Anterior cingulate cortex (tissue), 58 donors: ENCODE data around the gene SEPSECS.

Source experiments
- DNase-seq, 58 donors: peaks; one replicate each; lab custom pipeline; 2025; lab: John Stamatoyannopoulos, UW

SEPSECS gene

GRCh38 chr4:25159837-25160713 lies at the start of gene SEPSECS:
SEPSECS (minus strand) TSS chr4:25160449; CDS start chr4:25160369, 80 bp downstream.
- peak; percentile 66 to 96 (median 91) for DNase-seq

- no peak for DNase-seq
Measured at GRCh38 chr4:25209702-25210101, 49.5 kb upstream of the SEPSECS start.

- DNase-seq: no peak
Measured at GRCh38 chr4:25207997-25208396, 47.7 kb upstream of the SEPSECS start.

- DNase-seq: no peak
Measured at GRCh38 chr4:25198713-25199112, 38.5 kb upstream of the SEPSECS start.

- DNase-seq: no peak
Measured at GRCh38 chr4:25190407-25190806, 30.2 kb upstream of the SEPSECS start.

- DNase-seq: no peak
Measured at GRCh38 chr4:25184056-25184455, 23.8 kb upstream of the SEPSECS start.

GRCh38 chr4:25182937-25183336 lies 22.7 kb upstream of the SEPSECS start:
- DNase-seq: no peak

- peak in 3 of 58 donors; percentile 1 to 8 (median 2) for DNase-seq
Measured at GRCh38 chr4:25180524-25181131, 20.4 kb upstream of the SEPSECS start.

GRCh38 chr4:25178838-25179261 lies 18.6 kb upstream of the SEPSECS start:
- no peak for DNase-seq

- DNase-seq: no peak
Measured at GRCh38 chr4:25177147-25177546, 16.9 kb upstream of the SEPSECS start.

GRCh38 chr4:25174674-25175073 lies 14.4 kb upstream of the SEPSECS start:
- DNase-seq: no peak

- peak in 21 of 58 donors; percentile 1 to 68 (median 18) for DNase-seq
Measured at GRCh38 chr4:25172961-25173915, 13.0 kb upstream of the SEPSECS start.

- no peak for DNase-seq
Measured at GRCh38 chr4:25171201-25171865, 11.1 kb upstream of the SEPSECS start.

GRCh38 chr4:25169446-25169845 lies 9.2 kb upstream of the SEPSECS start:
- DNase-seq: no peak

- DNase-seq: no peak
Measured at GRCh38 chr4:25165916-25166315, 5.7 kb upstream of the SEPSECS start.

GRCh38 chr4:25163196-25163595 lies 2.9 kb upstream of the SEPSECS start:
- DNase-seq: no peak

- no peak for DNase-seq
Measured at GRCh38 chr4:25162566-25162965, 2.3 kb upstream of the SEPSECS start.

- no peak for DNase-seq
Measured at GRCh38 chr4:25161593-25161950, 1.3 kb upstream of the SEPSECS start.

- DNase-seq: peak in 2 of 58 donors; percentile 51 to 58
Measured at GRCh38 chr4:25160714-25161592, 704 bp upstream of the SEPSECS start.
